GM18870 (cell line): ENCODE data around the gene CFAP126.
"Not testable (repeated sequence)": the region's sequence is repeated elsewhere in the genome, so short reads cannot be mapped to it uniquely, and the experiment has no call there.

Experiments
- ATAC-seq: cut with Tn5 transposase; IDR thresholded peaks from one replicate; pipeline ENCODE4 v1.9.1; 2021; ENCODE audit warnings: moderate library complexity; ENCODE audit not compliant: unreplicated experiment

The CFAP126 gene

DNA sequence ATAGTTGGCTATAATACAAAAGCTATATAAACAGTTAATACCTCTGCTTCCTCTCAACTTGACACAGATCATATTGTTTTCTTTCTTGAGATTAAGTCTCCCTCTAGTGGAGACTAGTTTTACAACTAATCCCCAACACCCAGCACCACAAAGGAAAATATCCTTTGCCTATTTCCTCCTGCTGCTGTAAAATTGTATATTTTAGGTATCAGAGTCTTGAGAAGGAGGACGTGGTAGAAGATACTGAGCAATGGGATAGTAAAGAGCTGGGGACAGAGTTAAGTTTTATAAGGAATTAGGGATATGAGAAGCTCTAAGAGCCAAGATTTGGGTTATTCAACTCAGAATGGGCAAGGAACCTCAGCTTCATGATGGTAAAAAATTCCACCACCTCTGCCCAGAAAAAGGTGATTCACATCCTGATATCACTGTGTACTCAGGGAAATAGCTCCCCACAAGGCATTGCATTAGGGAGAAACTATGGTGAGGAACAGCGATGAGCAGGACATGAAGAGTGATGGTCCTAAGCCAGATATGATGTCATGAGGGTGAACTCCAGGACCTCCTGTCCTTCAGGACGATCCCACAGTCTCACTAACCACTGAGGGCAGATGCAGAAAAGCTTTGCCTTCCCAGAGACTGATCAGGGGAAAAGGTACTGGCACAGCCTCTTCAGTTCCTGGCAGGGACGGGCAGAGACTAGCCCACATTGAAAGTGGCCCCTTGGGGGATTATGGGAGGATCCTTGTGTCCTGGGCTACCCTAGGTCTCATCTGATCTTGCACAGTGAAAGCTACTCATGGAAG lies 14.7 kb upstream of the CFAP126 start:
- ATAC-seq, result peak; percentile 57

DNA sequence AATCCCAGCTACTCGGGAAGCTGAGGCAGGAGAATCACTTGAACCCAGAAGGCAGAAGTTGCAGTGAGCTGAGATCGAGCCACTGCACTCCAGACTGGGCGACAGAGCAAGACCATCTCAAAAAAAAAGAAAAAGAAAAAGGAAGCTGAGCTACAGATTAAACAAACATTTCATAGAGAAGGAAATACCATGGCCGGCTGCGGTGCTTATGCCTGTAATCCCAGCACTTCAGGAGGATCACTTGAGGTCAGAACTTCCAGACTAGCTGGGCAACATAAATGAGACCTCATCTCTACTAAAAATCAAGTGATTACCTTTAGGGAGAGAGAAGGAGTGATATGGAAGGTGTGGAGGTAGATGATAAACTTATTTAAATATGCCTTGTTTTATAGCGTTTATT lies 14.0 kb upstream of the CFAP126 start:
- ATAC-seq, result no peak

- ATAC-seq, result no peak
Observed at GRCh38 chr1:161379071-161379470, 11.4 kb upstream of the CFAP126 start.

DNA sequence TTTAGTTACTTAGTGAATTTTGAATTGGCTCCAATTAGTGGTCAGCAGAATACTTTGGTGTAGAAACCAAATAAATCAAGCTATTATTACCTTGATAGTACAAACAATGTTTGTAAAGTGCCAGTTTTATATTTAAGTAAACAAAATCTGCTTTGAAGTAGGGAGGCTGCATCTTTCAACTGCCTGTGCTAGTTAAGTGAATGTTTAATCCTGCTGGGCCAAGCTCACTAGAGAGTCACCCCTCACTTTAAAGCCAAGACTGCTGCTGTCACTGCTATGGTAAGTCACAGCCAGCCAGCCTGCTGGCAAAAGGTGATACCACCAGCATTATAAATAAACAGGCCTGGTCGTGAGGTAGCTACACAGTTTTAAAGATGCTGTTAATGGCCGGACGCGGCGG lies 10.3 kb upstream of the CFAP126 start:
- ATAC-seq, result no peak

GRCh38 chr1:161374373-161374772 lies 6.7 kb upstream of the CFAP126 start:
- ATAC-seq, result no peak

- ATAC-seq, result no peak
Observed at GRCh38 chr1:161373442-161373841, 5.8 kb upstream of the CFAP126 start.

GRCh38 chr1:161365207-161365606 lies 2.5 kb downstream of the CFAP126 start:
- ATAC-seq, result no peak

GRCh38 chr1:161364332-161364731 lies 3.3 kb downstream of the CFAP126 start:
- no peak for ATAC-seq

- ATAC-seq, result no peak
Observed at GRCh38 chr1:161359291-161359690, 8.4 kb downstream of the CFAP126 start.

GRCh38 chr1:161357073-161357472 lies 10.6 kb downstream of the CFAP126 start:
- no peak for ATAC-seq

DNA sequence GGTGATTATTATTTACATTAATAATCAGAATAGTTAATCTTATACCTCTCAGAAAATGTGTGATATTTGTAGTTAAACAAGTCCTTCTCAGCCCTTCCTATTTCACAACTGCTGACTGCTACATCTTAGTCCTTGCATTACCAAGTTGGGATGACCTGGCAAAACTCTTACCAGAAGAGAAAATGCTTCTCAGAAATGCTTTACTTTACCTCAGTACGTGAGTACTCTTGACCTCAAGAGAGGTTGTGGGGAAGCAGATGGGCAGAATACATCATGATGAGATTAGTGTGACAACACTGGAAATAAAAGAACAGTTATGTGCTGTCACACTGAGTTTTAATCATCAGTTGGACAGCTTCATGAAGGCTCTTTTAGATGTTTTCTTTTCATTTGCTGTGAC lies 16.2 kb downstream of the CFAP126 start:
- ATAC-seq, result no peak

GRCh38 chr1:161350671-161351070 lies 17.0 kb downstream of the CFAP126 start:
- ATAC-seq, result no peak

- ATAC-seq, result no peak
Observed at GRCh38 chr1:161342821-161343220, 24.9 kb downstream of the CFAP126 start.

DNA sequence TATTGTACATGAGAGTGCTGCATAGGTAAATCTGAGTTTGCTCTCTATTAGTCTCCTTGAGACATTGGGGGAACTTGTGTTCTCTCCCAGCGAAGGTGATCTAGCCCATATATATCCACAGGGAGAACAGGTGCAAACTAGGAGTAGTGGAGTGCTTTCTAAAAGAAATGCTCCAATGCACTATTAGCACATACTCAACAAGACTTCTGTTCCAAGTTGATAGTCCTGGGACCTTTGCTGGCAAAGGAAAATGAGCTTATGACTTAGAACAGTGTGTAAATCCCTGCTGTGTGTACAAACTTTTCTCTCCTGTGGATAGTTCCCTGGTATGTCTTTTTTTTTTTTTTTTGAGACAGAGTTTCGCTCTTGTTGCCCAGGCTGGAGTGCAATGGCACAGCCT lies 25.5 kb downstream of the CFAP126 start:
- no peak for ATAC-seq

DNA sequence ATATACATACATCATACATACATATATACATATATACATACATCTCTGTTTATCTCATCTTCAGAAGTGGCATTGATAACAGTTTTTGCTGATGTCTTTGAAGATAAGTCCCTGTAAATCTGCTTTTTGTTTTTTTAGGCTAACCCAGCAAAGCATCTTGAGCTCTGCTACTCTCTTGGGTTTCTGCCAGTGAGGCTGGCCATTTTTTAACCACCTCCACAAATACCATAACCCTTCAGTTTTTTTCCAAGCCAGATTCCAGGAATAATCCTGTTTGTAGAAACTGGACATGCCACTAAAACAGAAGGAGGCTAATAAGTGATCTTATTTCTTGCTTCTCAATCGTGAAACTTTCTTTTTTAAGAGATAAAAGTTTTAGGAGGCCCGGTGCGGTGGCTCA lies 31.9 kb downstream of the CFAP126 start:
- no peak for ATAC-seq

DNA sequence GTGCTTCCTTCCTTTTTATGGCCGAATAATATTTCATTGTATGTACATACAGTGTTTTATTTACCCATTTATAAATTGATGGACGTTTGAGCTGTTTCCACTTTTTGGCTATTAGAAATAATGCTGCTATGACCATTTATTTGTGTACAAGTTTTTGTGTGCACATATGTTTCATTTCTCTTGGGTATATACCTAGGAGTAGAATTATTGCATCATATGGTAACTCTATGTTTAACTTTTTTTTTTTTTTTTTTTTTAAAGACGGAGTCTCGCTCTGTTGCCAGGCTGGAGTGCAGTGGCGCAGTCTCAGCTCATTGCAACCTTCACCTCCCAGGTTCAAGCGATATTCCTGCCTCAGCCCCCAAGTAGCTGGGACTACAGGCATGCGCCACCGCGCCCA lies 34.5 kb downstream of the CFAP126 start:
- no peak for ATAC-seq

DNA sequence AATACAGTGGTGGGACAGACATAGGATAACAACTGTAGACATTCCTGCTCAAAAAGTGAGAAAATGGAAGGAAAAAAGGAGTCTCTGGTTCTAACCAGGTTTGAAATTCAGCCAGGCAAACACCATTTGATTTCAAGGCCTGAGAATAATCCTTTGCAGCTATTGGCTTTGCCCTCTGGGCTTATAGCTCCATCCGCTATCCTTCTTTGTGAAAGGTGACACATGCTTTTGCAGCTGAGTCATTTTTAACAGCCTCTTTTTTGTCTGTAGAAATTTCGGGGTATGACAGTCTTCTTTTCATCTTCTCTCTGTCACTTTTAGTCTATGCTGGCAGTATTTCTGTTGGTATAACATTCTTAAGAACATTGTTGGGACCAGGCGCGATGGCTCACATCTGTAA lies 37.3 kb downstream of the CFAP126 start:
- ATAC-seq, result no peak

GRCh38 chr1:161324020-161324419 lies 43.7 kb downstream of the CFAP126 start:
- no peak for ATAC-seq

DNA sequence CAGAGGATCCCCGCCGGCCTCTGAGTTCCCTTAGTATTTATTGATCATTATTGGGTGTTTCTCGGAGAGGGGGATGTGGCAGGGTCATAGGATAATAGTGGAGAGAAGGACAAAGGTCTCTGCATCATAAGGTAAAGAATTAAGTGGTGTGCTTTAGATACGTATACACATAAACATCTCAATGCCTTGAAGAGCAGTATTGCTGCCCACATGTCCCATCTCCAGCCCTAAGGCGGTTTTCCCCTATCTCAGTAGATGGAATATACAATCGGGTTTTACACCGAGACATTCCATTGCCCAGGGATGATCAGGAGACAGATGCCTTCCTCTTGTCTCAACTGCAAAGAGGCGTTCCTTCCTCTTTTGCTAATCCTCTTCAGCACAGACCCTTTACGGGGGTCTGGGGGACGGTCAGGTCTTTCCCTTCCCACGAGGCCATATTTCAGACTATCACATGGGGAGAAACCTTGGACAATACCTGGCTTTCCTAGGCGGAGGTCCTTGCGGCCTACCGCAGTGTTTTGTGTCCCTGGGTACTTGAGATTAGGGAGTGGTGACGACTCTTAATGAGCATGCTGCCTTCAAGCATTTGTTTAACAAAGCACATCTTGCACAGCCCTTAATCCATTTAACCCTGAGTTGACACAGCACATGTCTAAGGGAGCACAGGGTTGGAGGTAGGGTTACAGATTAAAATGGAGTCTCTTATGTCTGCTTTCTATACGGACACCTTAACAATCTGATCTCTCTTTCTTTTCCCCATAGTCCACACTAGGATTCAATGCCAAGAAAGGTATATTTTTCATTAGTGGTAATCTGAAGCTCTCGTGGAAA lies 51.6 kb downstream of the CFAP126 start:
- ATAC-seq, result not testable (repeated sequence)
